HEK293T (cell line): Measurements from ENCODE around the gene DLK1.

Experiments
- BHLHE40 ChIP-seq: fragments of 450-650 bp; IDR thresholded peaks from 2 replicates; pipeline ENCODE4 v1.6.1; 2016; ENCODE audit warnings: mild to moderate bottlenecking, moderate library complexity, borderline replicate concordance
- SP1 ChIP-seq: fragments of 450-650 bp; IDR thresholded peaks from 2 replicates; pipeline ENCODE4 v1.6.1; 2017
- SUZ12 ChIP-seq: fragments of 450-650 bp; IDR thresholded peaks from 2 replicates; pipeline ENCODE4 v1.6.1; 2016; ENCODE audit warnings: mild to moderate bottlenecking

- TF ChIP-seq BHLHE40 (no peak), SUZ12 (no peak), SP1 (no peak)
Observed at GRCh38 chr14:100698066-100698465, 28.6 kb upstream of the DLK1 start.
